Panc1 (cell line): ENCODE results near the gene HCN2. TPM values are rescaled to one million over a fixed set of nuclear protein-coding genes. Genes with fewer than 3 reads are reported as not detected.
"Not testable (repeated sequence)": the region's sequence is repeated elsewhere in the genome, so short reads cannot be mapped to it uniquely, and the experiment has no call there.

ENCODE experiments used
- ATAC-seq: fragments of 200-7000 bp; cut with Tn5 transposase; 2 replicates; pipeline ENCODE4 v1.9.1; 2020; ENCODE audit warnings: mild to moderate bottlenecking, moderate library complexity
- BruUV-seq: library from RNA; stranded (reverse); fragments of 400-500 nt; replicated peaks from 2 replicates; lab custom pipeline; 2021; lab: Mats Ljungman, UMichigan
- CTCF ChIA-PET: fragments of 300-600 bp; sonication (Branson Sonifier 250); formaldehyde crosslinking; loops from one replicate; lab custom pipeline; 2022; ENCODE audit warnings: antibody characterized with exemption; lab: Charles Lee
- POLR2A ChIA-PET: fragments of 300-600 bp; sonication (Branson Sonifier 250); formaldehyde crosslinking; loops from one replicate; lab custom pipeline; 2022; ENCODE audit warnings: antibody characterized with exemption; lab: Charles Lee
- DNase-seq: peaks from one replicate; pipeline ENCODE4 v3.0.0-alpha.2; 2010; ENCODE audit warnings: low read depth, low spot score
- H3K27ac ChIP-seq: 2 replicates; pipeline ENCODE4 v1.5.1; 2011; ENCODE audit warnings: mild to moderate bottlenecking, low read length, inconsistent platforms
- H3K27me3 ChIP-seq: fragments of 200-500 bp; sonication (Bioruptor generic); 2 replicates; pipeline ENCODE4 v1.6.0; 2014; ENCODE audit warnings: low read length, inconsistent platforms; ENCODE audit not compliant: control insufficient read depth, insufficient read depth
- H3K36me3 ChIP-seq: fragments of 200-500 bp; sonication (Bioruptor generic); 2 replicates; pipeline ENCODE4 v1.5.1; 2014; ENCODE audit warnings: inconsistent platforms, mild to moderate bottlenecking, low read length, moderate library complexity; ENCODE audit not compliant: control insufficient read depth, insufficient read depth
- H3K4me1 ChIP-seq: 2 replicates; pipeline ENCODE4 v1.5.1; 2011; ENCODE audit warnings: inconsistent platforms, mild to moderate bottlenecking, low read length, moderate library complexity; ENCODE audit not compliant: control insufficient read depth, insufficient read depth
- H3K4me3 ChIP-seq, 2 experiments: 2 replicates each; pipeline ENCODE4 v1.5.1; 2011 to 2012; ENCODE audit warnings: low read depth in 2 of 2, low read length in 2 of 2, mild to moderate bottlenecking in 2 of 2, inconsistent platforms in 1 of 2, moderate library complexity in 1 of 2
- H3K9me3 ChIP-seq: fragments of 200-500 bp; sonication (Bioruptor generic); 2 replicates; pipeline ENCODE4 v1.5.1; 2014; ENCODE audit warnings: low read depth, mild to moderate bottlenecking, inconsistent platforms, low read length, moderate library complexity; ENCODE audit not compliant: control insufficient read depth, insufficient read depth
- POLR2AphosphoS5 ChIP-seq: IDR thresholded peaks from 2 replicates; pipeline ENCODE4 v1.6.1; 2012; ENCODE audit warnings: mild to moderate bottlenecking, low read depth, low read length, moderate library complexity
- SIN3A ChIP-seq: IDR thresholded peaks from 2 replicates; pipeline ENCODE4 v1.6.1; 2012; ENCODE audit warnings: low read depth, mild to moderate bottlenecking, low read length, moderate library complexity, borderline replicate concordance; ENCODE audit not compliant: insufficient read depth
- TCF7L2 ChIP-seq: IDR thresholded peaks from 2 replicates; pipeline ENCODE4 v1.6.1; 2011; ENCODE audit warnings: mild to moderate bottlenecking, low read depth, low read length, inconsistent platforms
- in situ Hi-C: cut with HindIII; loops from 2 replicates; pipeline ENCODE4 v1.10.0; 2016; ENCODE audit warnings: low sequenced_read_pairs, low pct_unique_long_range_greater_than_20kb
- intact Hi-C: fragments of 100-400 bp; cut with micrococcal nuclease; formaldehyde crosslinking; loops from one replicate; pipeline ENCODE4 v1.10.0; 2022; ENCODE audit not compliant: unreplicated experiment
- total RNA-seq: library from RNA; stranded (reverse); gene quantifications from one replicate; pipeline ENCODE4 v1.2.1, GENCODE V29; 2021; ENCODE audit not compliant: unreplicated experiment
- TF ChIP-seq, protein P1 (sequence below), 2 experiments: IDR thresholded peaks; 2 replicates each; pipeline ENCODE4 v1.6.1; 2011 to 2012; ENCODE audit warnings: low read depth in 2 of 2, control low read depth in 1 of 2, low read length in 1 of 2, mild to moderate bottlenecking in 1 of 2, moderate library complexity in 1 of 2; ENCODE audit not compliant: insufficient read depth in 1 of 2
- TF ChIP-seq, protein P2 (sequence below): fragments of 450-650 bp; IDR thresholded peaks from 2 replicates; pipeline ENCODE4 v1.5.1; 2017; ENCODE audit warnings: mild to moderate bottlenecking

HCN2 gene
- total RNA-seq, 1 experiment from 2014 or later: 15.1 TPM

DNA sequence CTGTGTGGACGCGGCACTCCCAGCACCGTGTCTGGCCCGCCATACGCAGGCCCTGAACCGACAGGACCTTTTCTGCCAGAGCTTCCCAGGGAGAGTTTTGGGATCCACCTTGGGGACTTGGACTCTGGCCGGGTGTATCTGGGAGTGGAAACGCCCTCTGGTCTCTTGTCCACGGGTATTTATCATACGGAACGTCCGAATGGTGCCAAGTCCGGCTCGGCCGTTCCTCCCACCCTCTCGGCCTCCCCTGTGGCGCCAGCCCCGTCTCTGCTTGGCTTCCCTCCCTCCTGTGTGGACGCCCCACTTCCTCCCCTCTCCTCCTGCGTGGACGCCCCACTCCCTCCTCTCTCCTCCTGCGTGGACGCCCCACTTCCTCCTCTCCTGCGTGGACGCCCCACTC lies 12.1 kb downstream of the HCN2 start:
- H3K4me3 ChIP-seq: no peak overlapping the region
- no TSS peak for BruUV-seq
- intact Hi-C loops (no loop called here), in situ Hi-C loops (no loop called here)
- no peaks in the 10 kb centered on the region for H3K9me3 ChIP-seq
- ChIA-PET POLR2A (no interaction called here), CTCF (no interaction called here)
- no peaks in the 10 kb centered on the region for H3K27me3 ChIP-seq
- no peak for ATAC-seq
- no peak for DNase-seq
- no peaks in the 10 kb centered on the region for H3K4me1 ChIP-seq
- H3K36me3 ChIP-seq: no peaks in the 10 kb centered on the region
- TF ChIP-seq TCF7L2 (no peak), POLR2AphosphoS5 (no peak), SIN3A (no peak)
- TF ChIP-seq, protein P1, sequence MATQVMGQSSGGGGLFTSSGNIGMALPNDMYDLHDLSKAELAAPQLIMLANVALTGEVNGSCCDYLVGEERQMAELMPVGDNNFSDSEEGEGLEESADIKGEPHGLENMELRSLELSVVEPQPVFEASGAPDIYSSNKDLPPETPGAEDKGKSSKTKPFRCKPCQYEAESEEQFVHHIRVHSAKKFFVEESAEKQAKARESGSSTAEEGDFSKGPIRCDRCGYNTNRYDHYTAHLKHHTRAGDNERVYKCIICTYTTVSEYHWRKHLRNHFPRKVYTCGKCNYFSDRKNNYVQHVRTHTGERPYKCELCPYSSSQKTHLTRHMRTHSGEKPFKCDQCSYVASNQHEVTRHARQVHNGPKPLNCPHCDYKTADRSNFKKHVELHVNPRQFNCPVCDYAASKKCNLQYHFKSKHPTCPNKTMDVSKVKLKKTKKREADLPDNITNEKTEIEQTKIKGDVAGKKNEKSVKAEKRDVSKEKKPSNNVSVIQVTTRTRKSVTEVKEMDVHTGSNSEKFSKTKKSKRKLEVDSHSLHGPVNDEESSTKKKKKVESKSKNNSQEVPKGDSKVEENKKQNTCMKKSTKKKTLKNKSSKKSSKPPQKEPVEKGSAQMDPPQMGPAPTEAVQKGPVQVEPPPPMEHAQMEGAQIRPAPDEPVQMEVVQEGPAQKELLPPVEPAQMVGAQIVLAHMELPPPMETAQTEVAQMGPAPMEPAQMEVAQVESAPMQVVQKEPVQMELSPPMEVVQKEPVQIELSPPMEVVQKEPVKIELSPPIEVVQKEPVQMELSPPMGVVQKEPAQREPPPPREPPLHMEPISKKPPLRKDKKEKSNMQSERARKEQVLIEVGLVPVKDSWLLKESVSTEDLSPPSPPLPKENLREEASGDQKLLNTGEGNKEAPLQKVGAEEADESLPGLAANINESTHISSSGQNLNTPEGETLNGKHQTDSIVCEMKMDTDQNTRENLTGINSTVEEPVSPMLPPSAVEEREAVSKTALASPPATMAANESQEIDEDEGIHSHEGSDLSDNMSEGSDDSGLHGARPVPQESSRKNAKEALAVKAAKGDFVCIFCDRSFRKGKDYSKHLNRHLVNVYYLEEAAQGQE (IDR thresholded peaks at IDR 0.05; ENCODE audit: insufficient read depth in 1 of 2, low read depth in 2 of 2, low read length in 1 of 2): no peak
- TF ChIP-seq, protein P2, sequence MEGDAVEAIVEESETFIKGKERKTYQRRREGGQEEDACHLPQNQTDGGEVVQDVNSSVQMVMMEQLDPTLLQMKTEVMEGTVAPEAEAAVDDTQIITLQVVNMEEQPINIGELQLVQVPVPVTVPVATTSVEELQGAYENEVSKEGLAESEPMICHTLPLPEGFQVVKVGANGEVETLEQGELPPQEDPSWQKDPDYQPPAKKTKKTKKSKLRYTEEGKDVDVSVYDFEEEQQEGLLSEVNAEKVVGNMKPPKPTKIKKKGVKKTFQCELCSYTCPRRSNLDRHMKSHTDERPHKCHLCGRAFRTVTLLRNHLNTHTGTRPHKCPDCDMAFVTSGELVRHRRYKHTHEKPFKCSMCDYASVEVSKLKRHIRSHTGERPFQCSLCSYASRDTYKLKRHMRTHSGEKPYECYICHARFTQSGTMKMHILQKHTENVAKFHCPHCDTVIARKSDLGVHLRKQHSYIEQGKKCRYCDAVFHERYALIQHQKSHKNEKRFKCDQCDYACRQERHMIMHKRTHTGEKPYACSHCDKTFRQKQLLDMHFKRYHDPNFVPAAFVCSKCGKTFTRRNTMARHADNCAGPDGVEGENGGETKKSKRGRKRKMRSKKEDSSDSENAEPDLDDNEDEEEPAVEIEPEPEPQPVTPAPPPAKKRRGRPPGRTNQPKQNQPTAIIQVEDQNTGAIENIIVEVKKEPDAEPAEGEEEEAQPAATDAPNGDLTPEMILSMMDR: no peak
- no peak overlapping the region for H3K27ac ChIP-seq

DNA sequence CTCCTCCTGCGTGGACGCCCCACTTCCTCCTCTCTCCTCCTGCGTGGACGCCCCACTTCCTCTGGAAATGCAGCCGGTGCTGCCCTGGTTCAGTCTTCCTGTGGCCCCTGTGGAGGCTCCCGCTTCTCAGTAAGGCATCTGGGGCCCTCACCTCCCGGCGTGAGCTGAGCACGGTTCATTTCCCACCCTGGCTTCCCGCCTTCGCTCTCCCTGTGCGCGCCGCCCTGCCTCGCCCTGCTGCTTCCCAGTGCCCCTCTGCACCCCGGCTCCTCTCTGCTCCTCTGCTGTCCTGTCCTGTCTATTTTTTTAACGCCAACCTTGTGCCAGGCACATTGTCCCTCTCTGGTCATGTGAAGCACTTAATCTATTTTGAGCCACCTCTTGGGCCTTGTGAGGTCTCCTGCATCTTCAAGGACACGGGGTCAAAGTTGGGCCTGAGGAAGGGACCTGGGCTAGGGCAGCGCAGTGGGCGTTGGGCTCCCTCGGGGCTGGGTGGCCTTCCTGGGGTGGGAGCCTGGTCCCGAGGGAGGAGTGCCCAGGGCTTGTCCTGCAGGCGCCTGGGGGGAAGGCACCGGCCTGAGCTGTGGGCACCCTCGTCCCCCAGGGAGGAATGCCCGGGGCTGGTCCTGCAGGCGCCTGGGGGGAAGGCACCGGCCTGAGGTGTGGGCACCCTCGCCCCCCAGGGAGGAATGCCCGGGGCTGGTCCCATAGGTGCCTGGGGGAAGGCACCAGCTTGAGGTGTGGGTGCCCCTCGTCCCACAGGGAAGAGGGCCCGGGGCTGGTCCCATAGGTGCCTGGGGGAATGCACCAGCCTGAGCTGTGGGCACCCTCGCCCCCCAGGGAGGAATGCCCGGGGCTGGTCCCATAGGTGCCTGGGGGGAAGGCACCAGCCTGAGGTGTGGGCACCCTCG lies 13.0 kb downstream of the HCN2 start:
- ChIA-PET POLR2A (no interaction called here), CTCF (no interaction called here)
- no TSS peak for BruUV-seq
- intact Hi-C loops (no loop called here), in situ Hi-C loops (no loop called here)
- no peaks in the 10 kb centered on the region for H3K9me3 ChIP-seq
- DNase-seq (no peak), ATAC-seq (no peak)
- no peaks in the 10 kb centered on the region for H3K4me1 ChIP-seq
- no peak overlapping the region for H3K27ac ChIP-seq
- H3K36me3 ChIP-seq: no peaks in the 10 kb centered on the region
- no peaks in the 10 kb centered on the region for H3K27me3 ChIP-seq
- TF ChIP-seq, protein P1 (IDR thresholded peaks at IDR 0.05; ENCODE audit: insufficient read depth in 1 of 2, low read depth in 2 of 2, low read length in 1 of 2): no peak
- TF ChIP-seq TCF7L2 (no peak), SIN3A (no peak), POLR2AphosphoS5 (no peak)
- TF ChIP-seq, protein P2: no peak
- no peak overlapping the region for H3K4me3 ChIP-seq

DNA sequence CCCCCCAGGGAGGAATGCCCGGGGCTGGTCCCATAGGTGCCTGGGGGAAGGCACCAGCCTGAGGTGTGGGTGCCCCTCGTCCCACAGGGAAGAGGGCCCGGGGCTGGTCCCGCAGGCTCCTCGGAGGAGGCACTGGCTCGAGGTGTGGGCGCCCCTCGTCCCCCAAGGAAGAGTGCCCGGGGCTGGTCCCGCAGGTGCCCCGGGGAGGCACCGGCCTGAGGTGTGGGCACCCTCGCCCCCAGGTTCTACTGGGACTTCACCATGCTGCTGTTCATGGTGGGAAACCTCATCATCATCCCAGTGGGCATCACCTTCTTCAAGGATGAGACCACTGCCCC lies 13.6 kb downstream of the HCN2 start:
- H3K9me3 ChIP-seq, H3K27me3 ChIP-seq, DNase-seq, ATAC-seq, H3K36me3 ChIP-seq, H3K4me1 ChIP-seq, H3K27ac ChIP-seq, H3K4me3 ChIP-seq, CTCF ChIA-PET, in situ Hi-C loops, BruUV-seq, intact Hi-C loops, POLR2A ChIA-PET: not testable (repeated sequence)
